CD8-positive, alpha-beta memory T cell (primary cell): Measurements from ENCODE around the gene KCNMA1. TPM values are rescaled to one million over a fixed set of nuclear protein-coding genes. Genes with fewer than 3 reads are reported as not detected.
"Not testable (repeated sequence)": the region's sequence is repeated elsewhere in the genome, so short reads cannot be mapped to it uniquely, and the experiment has no call there.

ENCODE experiments used
- CTCF ChIA-PET: fragments of 350-600 bp; sonication (Branson Sonifier 250); formaldehyde crosslinking; loops from one replicate; lab custom pipeline; 2021; ENCODE audit warnings: antibody characterized with exemption; lab: Charles Lee
- POLR2A ChIA-PET: fragments of 350-600 bp; sonication (Branson Sonifier 250); formaldehyde crosslinking; loops from one replicate; lab custom pipeline; 2021; ENCODE audit warnings: antibody characterized with exemption; lab: Charles Lee
- DNase-seq, 5 donors: peaks; one replicate each; pipeline versions ENCODE4 v3.0.0 to v3.0.0-alpha.2; 2020 to 2022; ENCODE audit warnings: mixed read lengths in 1 of 5
- H3K27ac ChIP-seq: one replicate; pipeline ENCODE4 v1.7.0; 2013; ENCODE audit warnings: low read depth, mild to moderate bottlenecking, low read length, moderate library complexity
- H3K27me3 ChIP-seq: 2 replicates; pipeline ENCODE4 v1.7.0; 2013; ENCODE audit warnings: low read length, mild to moderate bottlenecking; ENCODE audit not compliant: insufficient read depth, poor library complexity, severe bottlenecking
- H3K36me3 ChIP-seq: 2 replicates; pipeline ENCODE4 v1.7.0; 2013; ENCODE audit warnings: mild to moderate bottlenecking, low read length, moderate library complexity; ENCODE audit not compliant: insufficient read depth
- H3K4me1 ChIP-seq: 2 replicates; pipeline ENCODE4 v1.7.0; 2013; ENCODE audit warnings: mild to moderate bottlenecking, low read length, moderate library complexity; ENCODE audit not compliant: insufficient read depth
- H3K4me3 ChIP-seq: 2 replicates; pipeline ENCODE4 v1.7.0; 2013; ENCODE audit warnings: mild to moderate bottlenecking, low read length
- H3K9me3 ChIP-seq: 2 replicates; pipeline ENCODE4 v1.7.0; 2013; ENCODE audit warnings: mild to moderate bottlenecking, low read length
- H3K27ac Mint-ChIP-seq, 8 donors: one replicate each; pipeline ENCODE4 v1.8.0; 2020 to 2021; ENCODE audit warnings: mixed read lengths in 8 of 8, mild to moderate bottlenecking in 6 of 8, inconsistent platforms in 3 of 8, moderate library complexity in 3 of 8
- H3K27me3 Mint-ChIP-seq, 2 donors: one replicate each; pipeline ENCODE4 v1.8.0; 2020 to 2021; ENCODE audit warnings: mixed read lengths in 2 of 2, mild to moderate bottlenecking in 1 of 2, moderate library complexity in 1 of 2
- H3K36me3 Mint-ChIP-seq, 3 donors: one replicate each; pipeline ENCODE4 v1.8.0; 2020 to 2021; ENCODE audit warnings: mixed read lengths in 3 of 3, inconsistent platforms in 1 of 3, mild to moderate bottlenecking in 1 of 3
- H3K4me1 Mint-ChIP-seq, 3 donors: one replicate each; pipeline ENCODE4 v1.8.0; 2020 to 2021; ENCODE audit warnings: mixed read lengths in 3 of 3, inconsistent platforms in 1 of 3, mild to moderate bottlenecking in 1 of 3
- H3K4me3 Mint-ChIP-seq, 7 donors: one replicate each; pipeline ENCODE4 v1.8.0; 2020 to 2021; ENCODE audit warnings: mixed read lengths in 7 of 7, mild to moderate bottlenecking in 6 of 7, moderate library complexity in 4 of 7, inconsistent platforms in 2 of 7
- H3K9me3 Mint-ChIP-seq, 5 donors: one replicate each; pipeline ENCODE4 v1.8.0; 2020 to 2022; ENCODE audit warnings: mixed read lengths in 5 of 5, mild to moderate bottlenecking in 3 of 5, moderate library complexity in 2 of 5, inconsistent platforms in 1 of 5
- polyA plus RNA-seq: library from polyadenylated mRNA; unstranded; fragments of 300-500 nt; fragmentation: Illumina TruSeq; gene quantifications from one replicate; pipeline ENCODE4 v1.2.3, GENCODE V29; 2021
- total RNA-seq, 2 experiments: library from RNA; stranded (reverse); gene quantifications; one replicate each; pipeline ENCODE4 v1.2.3, GENCODE V29; 2021

KCNMA1 gene
- total RNA-seq (under 1 TPM; 0.20 to 0.31 TPM), polyA plus RNA-seq (not detected)

GRCh38 chr10:77637532-77638320, at the start of gene KCNMA1:
TSS of gene KCNMA1 (minus strand) at chr10:77637808.
- no peaks in the 10 kb centered on the region for H3K9me3 Mint-ChIP-seq
- peaks cover 4 to 23% (median 8%) of the 10 kb centered on the region in 3 donors for H3K4me1 Mint-ChIP-seq
- Histone ChIP-seq H3K4me1 (no peaks in the 10 kb centered on the region), H3K27ac (no peak within 1 kb of the TSS), H3K27me3 (peaks cover 17% of the 10 kb centered on the region), H3K36me3 (no peaks in the 10 kb centered on the region), H3K9me3 (no peaks in the 10 kb centered on the region), H3K4me3 (no peak within 1 kb of the TSS)
- ChIA-PET CTCF (no interaction called here), POLR2A (no interaction called here)
- H3K36me3 Mint-ChIP-seq: no peaks in the 10 kb centered on the region
- DNase-seq: no peak
- H3K27ac Mint-ChIP-seq: no peak within 1 kb of the TSS
- H3K4me3 Mint-ChIP-seq: peak within 1 kb of the TSS; percentile 29 to 80 (median 71)
- H3K27me3 Mint-ChIP-seq: peaks cover 54 to 75% of the 10 kb centered on the region in 2 donors

GRCh38 chr10:77686650-77687417, 49.2 kb upstream of the KCNMA1 start:
- Histone ChIP-seq H3K27ac (no peak overlapping the region), H3K27me3 (no peaks in the 10 kb centered on the region), H3K4me1 (no peaks in the 10 kb centered on the region), H3K4me3 (no peak overlapping the region), H3K36me3 (no peaks in the 10 kb centered on the region), H3K9me3 (no peaks in the 10 kb centered on the region)
- no peak overlapping the region for H3K27ac Mint-ChIP-seq
- H3K4me3 Mint-ChIP-seq: no peak overlapping the region
- ChIA-PET POLR2A (no interaction called here), CTCF (no interaction called here)
- H3K27me3 Mint-ChIP-seq: peaks cover 15 to 43% of the 10 kb centered on the region in 2 donors
- no peak for DNase-seq
- H3K9me3 Mint-ChIP-seq: no peaks in the 10 kb centered on the region
- H3K4me1 Mint-ChIP-seq: no peaks in the 10 kb centered on the region
- no peaks in the 10 kb centered on the region for H3K36me3 Mint-ChIP-seq

- no peak for DNase-seq
- CTCF ChIA-PET: no interaction called here
- Histone ChIP-seq H3K9me3 (no peaks in the 10 kb centered on the region), H3K27ac (no peak overlapping the region), H3K27me3 (no peaks in the 10 kb centered on the region), H3K36me3 (no peaks in the 10 kb centered on the region), H3K4me3 (no peak overlapping the region), H3K4me1 (no peaks in the 10 kb centered on the region)
- no peaks in the 10 kb centered on the region for H3K4me1 Mint-ChIP-seq
- H3K4me3 Mint-ChIP-seq: no peak overlapping the region
- POLR2A ChIA-PET: no interaction called here
- H3K27ac Mint-ChIP-seq: no peak overlapping the region
- H3K36me3 Mint-ChIP-seq: no peaks in the 10 kb centered on the region
- H3K27me3 Mint-ChIP-seq: peaks cover 15 to 43% of the 10 kb centered on the region in 2 donors
- H3K9me3 Mint-ChIP-seq: no peaks in the 10 kb centered on the region
These were observed 48.5 kb upstream of the KCNMA1 start for GRCh38 chr10:77686096-77686495.

- H3K27me3 ChIP-seq: no peaks in the 10 kb centered on the region
- POLR2A ChIA-PET: no interaction called here
- no peak overlapping the region for H3K4me3 ChIP-seq
- Mint-ChIP-seq H3K27ac (no peak overlapping the region), H3K4me1 (no peaks in the 10 kb centered on the region), H3K36me3 (no peaks in the 10 kb centered on the region), H3K4me3 (no peak overlapping the region), H3K9me3 (no peaks in the 10 kb centered on the region), H3K27me3 (peaks cover 14 to 43% of the 10 kb centered on the region in 2 donors)
- H3K4me1 ChIP-seq: no peaks in the 10 kb centered on the region
- no peaks in the 10 kb centered on the region for H3K9me3 ChIP-seq
- no peaks in the 10 kb centered on the region for H3K36me3 ChIP-seq
- no peak overlapping the region for H3K27ac ChIP-seq
- no peak for DNase-seq
- CTCF ChIA-PET: no interaction called here
These were observed 47.8 kb upstream of the KCNMA1 start for GRCh38 chr10:77685432-77685831.

GRCh38 chr10:77683088-77683432, 45.5 kb upstream of the KCNMA1 start:
- H3K9me3 Mint-ChIP-seq, H3K36me3 ChIP-seq, H3K27ac ChIP-seq, H3K4me3 Mint-ChIP-seq, H3K4me1 ChIP-seq, H3K4me3 ChIP-seq, DNase-seq, H3K27me3 ChIP-seq, H3K36me3 Mint-ChIP-seq, CTCF ChIA-PET, H3K9me3 ChIP-seq, H3K4me1 Mint-ChIP-seq, H3K27ac Mint-ChIP-seq, POLR2A ChIA-PET: not testable (repeated sequence)
- peaks cover 9 to 42% of the 10 kb centered on the region in 2 donors for H3K27me3 Mint-ChIP-seq

GRCh38 chr10:77682393-77683087, 44.9 kb upstream of the KCNMA1 start:
- no peaks in the 10 kb centered on the region for H3K36me3 ChIP-seq

GRCh38 chr10:77681839-77682238, 44.2 kb upstream of the KCNMA1 start:
- POLR2A ChIA-PET: no interaction called here
- H3K9me3 Mint-ChIP-seq: no peaks in the 10 kb centered on the region

More at GRCh38 chr10:77682393-77683087, 44.9 kb upstream of the KCNMA1 start:
- ChIA-PET POLR2A (no interaction called here), CTCF (no interaction called here)
- H3K27me3 Mint-ChIP-seq: peaks cover 8 to 42% of the 10 kb centered on the region in 2 donors
- Histone ChIP-seq H3K4me3 (no peak overlapping the region), H3K4me1 (no peaks in the 10 kb centered on the region), H3K27me3 (no peaks in the 10 kb centered on the region), H3K9me3 (no peaks in the 10 kb centered on the region), H3K27ac (no peak overlapping the region)
- no peak for DNase-seq
- no peaks in the 10 kb centered on the region for H3K36me3 Mint-ChIP-seq
- H3K9me3 Mint-ChIP-seq: no peaks in the 10 kb centered on the region
- H3K4me1 Mint-ChIP-seq: no peaks in the 10 kb centered on the region
- no peak overlapping the region for H3K27ac Mint-ChIP-seq
- no peak overlapping the region for H3K4me3 Mint-ChIP-seq

GRCh38 chr10:77680811-77681210, 43.2 kb upstream of the KCNMA1 start:
- Mint-ChIP-seq H3K9me3 (no peaks in the 10 kb centered on the region), H3K4me1 (no peaks in the 10 kb centered on the region), H3K4me3 (no peak overlapping the region), H3K36me3 (no peaks in the 10 kb centered on the region), H3K27ac (peak overlapping the region in 1 of 8 donors; percentile 35), H3K27me3 (peaks cover 6 to 33% of the 10 kb centered on the region in 2 donors)
- Histone ChIP-seq H3K4me1 (no peaks in the 10 kb centered on the region), H3K9me3 (no peaks in the 10 kb centered on the region), H3K36me3 (no peaks in the 10 kb centered on the region), H3K4me3 (no peak overlapping the region), H3K27ac (no peak overlapping the region), H3K27me3 (no peaks in the 10 kb centered on the region)
- ChIA-PET POLR2A (no interaction called here), CTCF (no interaction called here)
- DNase-seq: no peak

More at GRCh38 chr10:77681839-77682238, 44.2 kb upstream of the KCNMA1 start:
- H3K27me3 Mint-ChIP-seq: peaks cover 8 to 38% of the 10 kb centered on the region in 2 donors
- H3K4me3 Mint-ChIP-seq: no peak overlapping the region
- H3K4me3 ChIP-seq: no peak overlapping the region
- no peak overlapping the region for H3K27ac Mint-ChIP-seq
- no peaks in the 10 kb centered on the region for H3K36me3 ChIP-seq
- no peak for DNase-seq
- H3K4me1 Mint-ChIP-seq: no peaks in the 10 kb centered on the region
- H3K27me3 ChIP-seq: no peaks in the 10 kb centered on the region
- CTCF ChIA-PET: no interaction called here
- H3K9me3 ChIP-seq: no peaks in the 10 kb centered on the region
- H3K4me1 ChIP-seq: no peaks in the 10 kb centered on the region
- H3K36me3 Mint-ChIP-seq: no peaks in the 10 kb centered on the region
- no peak overlapping the region for H3K27ac ChIP-seq
